Measurements from ENCODE around the gene RAB26.
"Not testable (repeated sequence)": the region's sequence is repeated elsewhere in the genome, so short reads cannot be mapped to it uniquely, and the experiment has no call there.

DNA sequence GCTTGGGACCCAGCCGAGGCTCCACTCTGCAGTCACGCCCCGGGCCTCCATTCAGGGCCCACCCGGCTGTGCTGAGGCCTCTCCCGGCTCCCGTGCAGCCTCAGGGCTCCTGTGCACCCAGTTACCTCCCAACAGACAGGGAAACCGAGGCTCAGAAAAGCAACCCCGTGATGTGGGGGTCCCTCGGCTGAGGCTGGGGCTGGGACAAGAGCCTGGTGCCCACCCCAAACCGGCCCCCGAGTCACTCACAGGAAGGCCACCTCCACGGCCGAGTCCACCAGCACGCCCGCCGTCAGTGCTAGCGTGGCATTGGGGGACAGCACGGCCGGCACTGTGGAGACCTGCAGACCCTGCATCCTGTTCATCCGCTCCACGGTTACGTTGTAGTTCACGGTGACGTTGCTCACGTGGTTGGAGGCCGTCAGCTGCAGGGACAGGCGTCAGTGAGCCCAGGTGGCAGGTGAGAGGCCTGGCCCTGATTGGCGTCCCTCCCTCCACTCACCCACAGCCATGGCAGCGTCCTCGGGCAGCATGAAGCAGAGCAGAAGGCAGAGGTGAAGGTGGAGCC is 35.8 kb upstream of the RAB26 start:
- TF ChIP-seq POLR2AphosphoS5, POLR2A (IDR thresholded peaks at IDR 0.05; ENCODE audit: low read depth, low read length): not testable (repeated sequence)
